KOPT-K1 (cell line): Measurements from ENCODE around the gene RYR3.

Experiments used
- H3K27ac ChIP-seq: fragments of 200-600 bp; sonication (generic); 2 replicates; pipeline ENCODE4 v1.5.1; 2016; ENCODE audit warnings: antibody characterized with exemption, mild to moderate bottlenecking, low read depth, low read length; ENCODE audit not compliant: poor library complexity, severe bottlenecking
- H3K36me3 ChIP-seq: fragments of 200-600 bp; sonication (generic); 2 replicates; pipeline ENCODE4 v1.5.1; 2017; ENCODE audit warnings: antibody characterized with exemption, mild to moderate bottlenecking, low read length, moderate library complexity; ENCODE audit not compliant: insufficient read depth
- H3K9me3 ChIP-seq: fragments of 200-600 bp; sonication (generic); 2 replicates; pipeline ENCODE4 v1.5.1; 2017; ENCODE audit warnings: antibody characterized with exemption, low read length, mild to moderate bottlenecking; ENCODE audit not compliant: insufficient read depth, poor library complexity, severe bottlenecking

RYR3 gene

DNA sequence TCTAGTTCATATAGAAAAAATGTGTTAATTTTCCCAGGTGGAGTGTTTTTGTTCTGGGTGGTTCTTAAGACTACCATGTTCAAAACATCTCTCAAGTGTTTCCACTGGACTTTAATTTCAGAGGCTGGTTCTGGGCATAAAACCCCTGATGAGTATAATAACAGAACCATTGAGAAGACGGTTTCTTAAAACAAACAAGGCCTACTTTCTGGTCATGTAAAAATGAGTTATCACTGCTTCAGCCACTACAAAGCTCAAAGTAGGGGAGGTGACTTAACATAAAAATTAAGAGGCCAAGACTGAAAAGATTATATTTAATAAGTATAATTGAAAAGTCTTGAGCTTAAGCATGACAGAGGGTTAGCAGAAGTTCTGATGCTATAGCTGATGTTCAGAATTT is 33.8 kb downstream of the RYR3 start:
- Histone ChIP-seq H3K27ac (no peak overlapping the region), H3K9me3 (no peaks in the 10 kb centered on the region), H3K36me3 (no peaks in the 10 kb centered on the region)

GRCh38 chr15:33354411-33354810 is 43.6 kb downstream of the RYR3 start:
- Histone ChIP-seq H3K27ac (no peak overlapping the region), H3K9me3 (no peaks in the 10 kb centered on the region)

DNA sequence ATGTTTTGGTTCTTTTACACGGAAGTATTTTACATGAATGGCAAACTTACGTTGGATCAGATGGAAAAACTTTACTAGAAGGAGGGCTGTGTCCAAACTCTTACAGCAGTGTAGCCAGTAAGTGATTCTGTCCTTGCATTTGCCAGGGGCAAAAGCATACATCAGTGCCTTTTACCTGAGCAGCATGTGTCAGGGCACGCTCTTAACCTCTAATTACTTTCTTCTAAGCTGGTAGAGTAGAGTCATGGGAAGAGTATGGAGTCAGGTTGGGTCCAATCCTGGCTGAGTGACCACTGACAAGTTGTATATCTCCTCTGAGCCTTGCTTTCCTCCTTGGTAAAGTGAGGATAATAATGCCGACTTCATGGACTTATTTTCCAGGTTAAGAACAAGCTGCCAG is 47.1 kb downstream of the RYR3 start:
- Histone ChIP-seq H3K9me3 (no peaks in the 10 kb centered on the region), H3K27ac (no peak overlapping the region), H3K36me3 (no peaks in the 10 kb centered on the region)

More at GRCh38 chr15:33354411-33354810, 43.6 kb downstream of the RYR3 start:
- H3K36me3 ChIP-seq = no peaks in the 10 kb centered on the region

DNA sequence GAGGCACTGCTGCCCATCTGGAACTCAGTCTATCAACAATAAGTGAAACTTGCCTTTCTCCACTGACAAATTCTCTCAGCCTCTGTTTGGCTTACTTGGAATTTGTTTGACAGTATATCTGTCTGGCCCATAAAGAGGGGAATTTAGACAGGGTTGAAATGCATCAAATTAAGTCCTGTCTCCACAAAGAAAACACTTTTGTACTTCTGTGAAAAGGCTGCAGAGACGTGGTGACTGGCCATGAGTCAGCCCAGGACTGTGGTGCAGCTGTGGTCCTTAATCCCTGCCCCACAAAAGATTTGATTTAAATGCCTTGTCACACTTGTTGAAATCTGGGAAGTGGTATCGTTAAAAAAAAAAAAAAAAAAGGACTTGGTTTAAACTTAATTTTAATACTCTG is 47.5 kb downstream of the RYR3 start:
- Histone ChIP-seq H3K27ac (no peak overlapping the region), H3K36me3 (no peaks in the 10 kb centered on the region), H3K9me3 (no peaks in the 10 kb centered on the region)

DNA sequence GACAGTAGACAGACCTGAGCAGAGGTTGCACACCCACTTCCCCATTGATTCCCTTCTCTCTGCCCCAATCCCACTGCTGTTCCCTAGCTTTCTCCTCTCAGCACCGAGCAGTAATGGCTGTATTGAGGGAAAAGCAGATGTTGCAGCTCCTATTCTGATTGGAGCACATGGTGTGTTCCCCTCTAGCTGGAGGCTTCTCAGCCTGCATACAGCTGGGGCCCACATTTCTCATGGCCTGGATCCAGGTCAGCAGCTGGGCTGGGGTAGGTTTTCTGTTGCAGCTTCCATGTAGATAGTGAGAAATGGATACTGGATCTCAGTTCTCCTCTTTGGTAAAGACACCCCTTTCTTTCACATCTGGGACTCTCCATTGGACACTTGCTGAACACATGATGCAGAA is 50.1 kb downstream of the RYR3 start:
- Histone ChIP-seq H3K9me3 (no peaks in the 10 kb centered on the region), H3K27ac (no peak overlapping the region), H3K36me3 (no peaks in the 10 kb centered on the region)

GRCh38 chr15:33369941-33370622 is 59.3 kb downstream of the RYR3 start:
- Histone ChIP-seq H3K36me3 (no peaks in the 10 kb centered on the region), H3K27ac (no peak overlapping the region), H3K9me3 (no peaks in the 10 kb centered on the region)

- no peaks in the 10 kb centered on the region for H3K9me3 ChIP-seq
- H3K36me3 ChIP-seq = no peaks in the 10 kb centered on the region
- H3K27ac ChIP-seq = no peak overlapping the region
Observed at GRCh38 chr15:33370623-33371020, 59.9 kb downstream of the RYR3 start.

- Histone ChIP-seq H3K9me3 (no peaks in the 10 kb centered on the region), H3K36me3 (no peaks in the 10 kb centered on the region), H3K27ac (no peak overlapping the region)
Observed at GRCh38 chr15:33371159-33371558, 60.4 kb downstream of the RYR3 start.

- H3K9me3 ChIP-seq = no peaks in the 10 kb centered on the region
- H3K36me3 ChIP-seq = no peaks in the 10 kb centered on the region
Observed at GRCh38 chr15:33374226-33374914, 63.6 kb downstream of the RYR3 start.

GRCh38 chr15:33375236-33375635 is 64.5 kb downstream of the RYR3 start:
- Histone ChIP-seq H3K9me3 (no peaks in the 10 kb centered on the region), H3K36me3 (no peaks in the 10 kb centered on the region), H3K27ac (no peak overlapping the region)

More at GRCh38 chr15:33374226-33374914, 63.6 kb downstream of the RYR3 start:
- H3K27ac ChIP-seq = no peak overlapping the region

DNA sequence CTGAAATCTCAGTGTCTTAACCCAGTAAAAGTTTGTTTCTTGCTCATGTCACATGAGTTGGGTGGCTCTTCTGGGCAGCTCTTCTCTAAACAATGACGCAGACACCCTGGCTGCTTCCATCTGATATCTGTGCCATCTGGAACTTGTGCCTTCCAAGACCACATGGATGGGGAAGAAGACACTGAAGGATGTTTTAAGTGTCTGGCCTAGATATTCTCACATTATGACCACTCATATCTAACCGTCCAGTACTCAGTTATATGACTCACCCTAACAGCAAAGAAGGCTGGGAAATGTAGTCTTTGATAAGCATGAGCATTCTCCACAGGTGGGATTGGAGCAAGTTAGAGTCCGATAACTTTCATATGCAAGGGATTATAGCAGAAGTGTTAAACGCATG is 66.4 kb downstream of the RYR3 start:
- H3K9me3 ChIP-seq = no peaks in the 10 kb centered on the region
- no peaks in the 10 kb centered on the region for H3K36me3 ChIP-seq
- H3K27ac ChIP-seq = no peak overlapping the region

- no peaks in the 10 kb centered on the region for H3K36me3 ChIP-seq
- no peaks in the 10 kb centered on the region for H3K9me3 ChIP-seq
- H3K27ac ChIP-seq = no peak overlapping the region
Observed at GRCh38 chr15:33378866-33379480, 68.2 kb downstream of the RYR3 start.

DNA sequence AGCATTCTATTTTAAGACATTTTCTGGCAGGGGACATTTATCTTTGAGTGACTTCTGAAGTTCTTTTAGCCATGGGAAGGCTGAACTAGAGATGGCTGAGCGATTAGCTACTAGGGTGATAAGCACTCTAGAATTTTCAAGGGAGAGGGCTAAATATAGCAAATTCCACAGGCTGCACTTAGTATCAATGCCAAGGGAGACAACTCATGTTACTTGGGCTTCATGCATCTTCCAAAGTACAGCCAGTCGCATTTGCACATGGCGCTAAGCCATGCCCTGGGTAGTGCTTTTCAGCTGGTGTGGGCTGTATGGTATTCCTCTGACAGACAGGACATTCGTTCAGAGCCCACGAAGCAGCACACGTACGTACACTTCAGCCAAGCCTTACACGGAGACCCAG is 69.6 kb downstream of the RYR3 start:
- H3K9me3 ChIP-seq = no peaks in the 10 kb centered on the region
- no peak overlapping the region for H3K27ac ChIP-seq
- no peaks in the 10 kb centered on the region for H3K36me3 ChIP-seq

GRCh38 chr15:33382491-33382890 is 71.7 kb downstream of the RYR3 start:
- no peaks in the 10 kb centered on the region for H3K36me3 ChIP-seq
- H3K27ac ChIP-seq = no peak overlapping the region
- H3K9me3 ChIP-seq = no peaks in the 10 kb centered on the region

- no peaks in the 10 kb centered on the region for H3K9me3 ChIP-seq
- H3K36me3 ChIP-seq = no peaks in the 10 kb centered on the region
- H3K27ac ChIP-seq = no peak overlapping the region
Observed at GRCh38 chr15:33384307-33384706, 73.5 kb downstream of the RYR3 start.

- H3K27ac ChIP-seq = no peak overlapping the region
- H3K36me3 ChIP-seq = no peaks in the 10 kb centered on the region
- no peaks in the 10 kb centered on the region for H3K9me3 ChIP-seq
Observed at GRCh38 chr15:33392453-33392852, 81.7 kb downstream of the RYR3 start.
